ENCODE results near the gene SLCO2A1.

Gene SLCO2A1

DNA sequence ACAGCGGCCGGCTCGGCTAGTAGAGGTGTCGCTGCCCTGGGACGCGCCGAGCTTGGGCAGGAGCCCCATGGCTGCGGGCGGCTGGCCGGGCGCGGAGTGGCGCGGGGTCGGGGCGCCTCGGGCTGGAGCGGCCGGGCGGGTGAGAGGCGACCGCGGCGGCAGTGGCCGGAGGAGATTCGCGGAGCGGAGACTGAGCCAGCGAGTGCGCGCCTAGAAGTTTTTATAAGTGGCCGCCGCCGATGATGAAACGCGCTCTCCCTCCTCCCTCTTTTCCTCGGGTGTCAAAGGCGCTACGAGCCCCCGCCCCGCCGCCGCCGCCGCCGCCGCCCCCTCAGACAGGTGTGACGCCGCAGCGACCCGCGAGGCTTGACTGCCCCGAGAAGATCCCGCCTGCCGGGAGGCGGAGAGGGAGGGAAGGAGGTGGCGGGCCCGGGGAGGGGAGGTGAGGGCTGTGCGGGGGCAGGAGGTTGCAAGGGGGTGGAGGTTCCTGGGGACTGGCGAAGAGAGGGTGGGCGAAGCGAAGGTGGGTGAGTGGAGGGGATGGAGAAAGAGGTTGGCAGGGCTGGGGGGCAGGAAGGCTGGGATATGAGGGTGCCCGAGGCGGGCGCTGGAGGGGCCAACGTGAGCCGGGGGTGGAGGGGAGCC lies at the start of gene SLCO2A1:
TSS of gene SLCO2A1 (minus strand) at position 192 of the 645 bp plus-strand sequence. CDS start at position 69, 123 bp downstream.
- Histone ChIP-seq H3K9ac (ENCODE audit: low read depth in 1 of 2, low read length in 2 of 2) (peak within 1 kb of the TSS in 1 of 2 donors; percentile 58), H3K27me3 (ENCODE audit: control insufficient read depth in 2 of 2, insufficient read depth in 2 of 2, low read length in 2 of 2) (peaks cover 19 to 21% of the 10 kb centered on the region in 2 donors), H3K27ac (ENCODE audit: low read depth in 2 of 2, low read length in 2 of 2) (peak within 1 kb of the TSS; percentile 17 to 41), H3K36me3 (ENCODE audit: control insufficient read depth in 2 of 2, insufficient read depth in 2 of 2, low read length in 2 of 2) (no peaks in the 10 kb centered on the region), H3K4me3 (ENCODE audit: low read length in 2 of 2) (peak within 1 kb of the TSS; percentile 52 to 67), H3K9me3 (ENCODE audit: control insufficient read depth in 2 of 2, low read length in 2 of 2) (no peaks in the 10 kb centered on the region), H3K4me1 (ENCODE audit: control insufficient read depth in 2 of 2, insufficient read depth in 2 of 2, low read length in 2 of 2) (peaks cover 4 to 6% of the 10 kb centered on the region in 2 donors)

DNA sequence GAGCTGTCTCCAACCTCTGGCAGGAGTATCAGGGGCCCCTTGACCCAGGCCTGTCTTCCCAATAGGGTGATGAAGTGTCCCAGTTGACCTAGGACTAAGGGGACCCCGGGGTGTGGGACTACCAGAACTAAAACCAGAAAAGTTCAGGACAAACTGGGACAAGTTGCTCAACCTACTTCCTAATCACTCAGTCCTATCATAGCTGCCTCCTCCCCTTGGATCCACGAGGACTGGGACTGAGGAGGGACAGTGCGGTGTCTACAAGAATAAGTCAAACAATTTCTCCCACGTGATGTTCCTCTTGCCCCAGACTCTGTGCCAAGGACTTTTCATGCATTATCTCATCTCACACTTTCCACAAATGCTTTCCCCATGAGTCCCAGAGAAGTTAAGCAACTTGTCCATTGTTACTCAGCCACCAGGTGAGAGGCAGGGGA lies 49.4 kb upstream of the SLCO2A1 start:
- H3K27me3 ChIP-seq (ENCODE audit: control insufficient read depth in 2 of 2, insufficient read depth in 2 of 2, low read length in 2 of 2), result no peaks in the 10 kb centered on the region
- H3K9me3 ChIP-seq (ENCODE audit: control insufficient read depth in 2 of 2, low read length in 2 of 2), result peaks cover 0 to 3% of the 10 kb centered on the region in 2 donors
- no peak overlapping the region for H3K9ac ChIP-seq (ENCODE audit: low read depth in 1 of 2, low read length in 2 of 2)
- no peak overlapping the region for H3K4me3 ChIP-seq (ENCODE audit: low read length in 2 of 2)
- H3K4me1 ChIP-seq (ENCODE audit: control insufficient read depth in 2 of 2, insufficient read depth in 2 of 2, low read length in 2 of 2), result no peaks in the 10 kb centered on the region
- no peak overlapping the region for H3K27ac ChIP-seq (ENCODE audit: low read depth in 2 of 2, low read length in 2 of 2)
- no peaks in the 10 kb centered on the region for H3K36me3 ChIP-seq (ENCODE audit: control insufficient read depth in 2 of 2, insufficient read depth in 2 of 2, low read length in 2 of 2)

DNA sequence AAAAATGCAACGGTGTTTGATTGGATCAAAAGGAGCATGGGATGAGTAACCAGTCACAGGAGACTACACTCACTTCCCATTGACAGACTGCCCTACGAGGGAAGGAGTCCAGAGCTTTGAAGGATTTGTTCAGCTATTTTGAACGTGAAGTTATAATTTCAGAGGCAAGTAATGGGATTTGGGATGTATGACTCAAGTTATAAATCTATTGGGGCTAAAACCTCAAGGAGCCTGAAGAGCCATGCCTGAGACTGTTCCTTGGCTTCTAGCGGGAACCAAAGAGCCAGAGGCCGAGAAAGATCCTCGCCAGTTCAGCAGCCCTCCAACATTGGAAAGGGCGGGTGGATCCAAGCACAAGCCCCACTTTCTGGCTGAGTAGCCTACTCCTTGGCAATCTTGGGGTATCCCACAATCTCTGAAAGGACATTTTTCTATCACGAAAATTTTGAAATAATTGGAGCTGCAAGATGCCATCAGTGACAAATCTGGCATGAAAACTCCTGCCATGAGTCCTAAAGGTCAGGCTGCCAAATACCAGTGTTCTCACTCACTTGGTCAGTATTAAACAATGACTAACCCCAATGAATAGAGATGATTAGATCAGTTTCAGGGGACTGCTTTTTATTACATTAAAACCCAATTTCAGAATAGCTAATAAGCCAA lies 48.6 kb upstream of the SLCO2A1 start:
- Histone ChIP-seq H3K27me3 (ENCODE audit: control insufficient read depth in 2 of 2, insufficient read depth in 2 of 2, low read length in 2 of 2) (no peaks in the 10 kb centered on the region), H3K4me1 (ENCODE audit: control insufficient read depth in 2 of 2, insufficient read depth in 2 of 2, low read length in 2 of 2) (no peaks in the 10 kb centered on the region), H3K9me3 (ENCODE audit: control insufficient read depth in 2 of 2, low read length in 2 of 2) (peaks cover 0 to 3% of the 10 kb centered on the region in 2 donors), H3K4me3 (ENCODE audit: low read length in 2 of 2) (no peak overlapping the region), H3K36me3 (ENCODE audit: control insufficient read depth in 2 of 2, insufficient read depth in 2 of 2, low read length in 2 of 2) (no peaks in the 10 kb centered on the region), H3K27ac (ENCODE audit: low read depth in 2 of 2, low read length in 2 of 2) (no peak overlapping the region), H3K9ac (ENCODE audit: low read depth in 1 of 2, low read length in 2 of 2) (no peak overlapping the region)

DNA sequence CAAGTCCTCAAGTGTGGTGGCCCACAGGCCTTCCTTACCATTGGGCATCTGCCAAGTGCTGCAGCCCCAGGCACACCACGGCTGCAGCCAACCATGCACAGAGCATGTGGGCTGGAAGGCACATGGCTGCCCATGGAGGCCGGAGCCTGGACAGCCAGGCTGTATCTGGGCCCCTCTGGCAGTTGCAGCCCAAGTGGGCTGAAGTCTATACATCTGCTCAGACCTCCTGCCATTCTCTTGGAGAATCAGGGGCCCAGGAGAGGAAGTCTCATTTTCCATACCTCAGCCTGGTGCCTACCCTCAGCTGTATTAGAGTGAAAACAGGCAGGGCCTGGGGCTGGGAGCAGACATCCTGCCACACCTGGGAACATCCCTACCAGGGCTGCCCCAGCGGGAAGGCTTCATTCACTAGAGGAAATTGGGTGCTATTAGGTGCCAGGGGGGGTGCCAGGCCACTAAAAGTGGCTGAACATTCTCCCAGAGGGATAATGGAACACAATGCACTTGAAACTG lies 48.0 kb upstream of the SLCO2A1 start:
- no peaks in the 10 kb centered on the region for H3K4me1 ChIP-seq (ENCODE audit: control insufficient read depth in 2 of 2, insufficient read depth in 2 of 2, low read length in 2 of 2)
- no peak overlapping the region for H3K27ac ChIP-seq (ENCODE audit: low read depth in 2 of 2, low read length in 2 of 2)
- H3K4me3 ChIP-seq (ENCODE audit: low read length in 2 of 2), result no peak overlapping the region
- H3K9ac ChIP-seq (ENCODE audit: low read depth in 1 of 2, low read length in 2 of 2), result no peak overlapping the region
- peaks cover 0 to 3% of the 10 kb centered on the region in 2 donors for H3K9me3 ChIP-seq (ENCODE audit: control insufficient read depth in 2 of 2, low read length in 2 of 2)
- H3K27me3 ChIP-seq (ENCODE audit: control insufficient read depth in 2 of 2, insufficient read depth in 2 of 2, low read length in 2 of 2), result no peaks in the 10 kb centered on the region
- H3K36me3 ChIP-seq (ENCODE audit: control insufficient read depth in 2 of 2, insufficient read depth in 2 of 2, low read length in 2 of 2), result no peaks in the 10 kb centered on the region

DNA sequence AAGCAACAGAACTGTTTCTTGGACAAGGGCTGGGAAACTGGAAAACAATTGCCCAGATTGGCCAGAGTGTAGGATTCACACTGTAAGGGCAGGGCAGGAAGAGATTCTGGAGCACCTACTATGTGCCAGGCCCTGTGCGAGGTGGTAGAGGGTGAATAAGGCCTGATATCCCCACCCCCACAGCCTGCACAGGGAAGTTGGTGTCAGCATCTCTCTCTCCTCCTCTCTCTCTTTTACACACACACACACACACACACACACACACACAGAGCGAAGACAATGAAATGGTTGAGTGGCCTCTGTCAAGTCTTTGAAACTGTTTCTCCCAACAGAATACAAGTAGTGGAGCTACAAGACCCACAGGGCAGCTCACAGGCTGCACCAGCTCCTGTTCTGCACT lies 47.1 kb upstream of the SLCO2A1 start:
- no peak overlapping the region for H3K4me3 ChIP-seq (ENCODE audit: low read length in 2 of 2)
- no peaks in the 10 kb centered on the region for H3K4me1 ChIP-seq (ENCODE audit: control insufficient read depth in 2 of 2, insufficient read depth in 2 of 2, low read length in 2 of 2)
- no peaks in the 10 kb centered on the region for H3K27me3 ChIP-seq (ENCODE audit: control insufficient read depth in 2 of 2, insufficient read depth in 2 of 2, low read length in 2 of 2)
- peaks cover 0 to 3% of the 10 kb centered on the region in 2 donors for H3K9me3 ChIP-seq (ENCODE audit: control insufficient read depth in 2 of 2, low read length in 2 of 2)
- H3K9ac ChIP-seq (ENCODE audit: low read depth in 1 of 2, low read length in 2 of 2), result no peak overlapping the region
- no peak overlapping the region for H3K27ac ChIP-seq (ENCODE audit: low read depth in 2 of 2, low read length in 2 of 2)
- H3K36me3 ChIP-seq (ENCODE audit: control insufficient read depth in 2 of 2, insufficient read depth in 2 of 2, low read length in 2 of 2), result no peaks in the 10 kb centered on the region

DNA sequence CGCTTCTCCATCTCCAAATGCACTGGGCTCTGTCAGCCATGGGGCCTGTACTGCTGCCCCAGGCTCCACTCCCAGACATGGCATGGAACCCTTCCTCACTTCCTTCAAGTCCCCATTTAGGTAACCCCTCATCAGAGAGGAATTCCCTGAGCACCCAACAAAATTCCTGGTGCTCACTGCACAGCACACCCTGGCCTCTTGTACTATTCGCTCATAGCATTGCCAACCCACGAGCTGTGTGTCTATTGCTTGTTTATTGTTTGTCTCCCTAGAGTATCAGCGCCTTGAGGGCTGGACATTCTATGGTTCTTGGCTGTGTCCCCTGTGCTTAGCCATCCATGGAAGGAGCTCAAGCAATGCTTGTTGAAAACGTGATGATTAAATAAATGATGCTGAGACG lies 46.1 kb upstream of the SLCO2A1 start:
- Histone ChIP-seq H3K27me3 (ENCODE audit: control insufficient read depth in 2 of 2, insufficient read depth in 2 of 2, low read length in 2 of 2) (no peaks in the 10 kb centered on the region), H3K4me3 (ENCODE audit: low read length in 2 of 2) (no peak overlapping the region), H3K9me3 (ENCODE audit: control insufficient read depth in 2 of 2, low read length in 2 of 2) (peaks cover 0 to 2% of the 10 kb centered on the region in 2 donors), H3K36me3 (ENCODE audit: control insufficient read depth in 2 of 2, insufficient read depth in 2 of 2, low read length in 2 of 2) (no peaks in the 10 kb centered on the region), H3K4me1 (ENCODE audit: control insufficient read depth in 2 of 2, insufficient read depth in 2 of 2, low read length in 2 of 2) (no peaks in the 10 kb centered on the region), H3K27ac (ENCODE audit: low read depth in 2 of 2, low read length in 2 of 2) (no peak overlapping the region), H3K9ac (ENCODE audit: low read depth in 1 of 2, low read length in 2 of 2) (no peak overlapping the region)

DNA sequence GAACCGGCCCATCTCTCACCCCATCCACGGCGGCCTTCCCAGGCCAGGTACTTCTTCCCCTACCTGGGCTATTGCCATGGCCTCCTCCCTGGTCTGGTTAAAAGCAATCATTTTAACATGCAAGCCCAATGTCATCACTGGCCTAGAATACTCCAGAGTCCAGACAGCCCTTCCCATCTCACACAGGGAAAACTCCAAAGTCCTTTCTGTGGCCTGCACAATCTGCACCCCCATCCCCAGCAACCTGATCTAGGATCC lies 45.8 kb upstream of the SLCO2A1 start:
- Histone ChIP-seq H3K4me3 (ENCODE audit: low read length in 2 of 2) (no peak overlapping the region), H3K27me3 (ENCODE audit: control insufficient read depth in 2 of 2, insufficient read depth in 2 of 2, low read length in 2 of 2) (no peaks in the 10 kb centered on the region), H3K27ac (ENCODE audit: low read depth in 2 of 2, low read length in 2 of 2) (no peak overlapping the region), H3K36me3 (ENCODE audit: control insufficient read depth in 2 of 2, insufficient read depth in 2 of 2, low read length in 2 of 2) (no peaks in the 10 kb centered on the region), H3K9ac (ENCODE audit: low read depth in 1 of 2, low read length in 2 of 2) (no peak overlapping the region), H3K4me1 (ENCODE audit: control insufficient read depth in 2 of 2, insufficient read depth in 2 of 2, low read length in 2 of 2) (no peaks in the 10 kb centered on the region), H3K9me3 (ENCODE audit: control insufficient read depth in 2 of 2, low read length in 2 of 2) (no peaks in the 10 kb centered on the region)

DNA sequence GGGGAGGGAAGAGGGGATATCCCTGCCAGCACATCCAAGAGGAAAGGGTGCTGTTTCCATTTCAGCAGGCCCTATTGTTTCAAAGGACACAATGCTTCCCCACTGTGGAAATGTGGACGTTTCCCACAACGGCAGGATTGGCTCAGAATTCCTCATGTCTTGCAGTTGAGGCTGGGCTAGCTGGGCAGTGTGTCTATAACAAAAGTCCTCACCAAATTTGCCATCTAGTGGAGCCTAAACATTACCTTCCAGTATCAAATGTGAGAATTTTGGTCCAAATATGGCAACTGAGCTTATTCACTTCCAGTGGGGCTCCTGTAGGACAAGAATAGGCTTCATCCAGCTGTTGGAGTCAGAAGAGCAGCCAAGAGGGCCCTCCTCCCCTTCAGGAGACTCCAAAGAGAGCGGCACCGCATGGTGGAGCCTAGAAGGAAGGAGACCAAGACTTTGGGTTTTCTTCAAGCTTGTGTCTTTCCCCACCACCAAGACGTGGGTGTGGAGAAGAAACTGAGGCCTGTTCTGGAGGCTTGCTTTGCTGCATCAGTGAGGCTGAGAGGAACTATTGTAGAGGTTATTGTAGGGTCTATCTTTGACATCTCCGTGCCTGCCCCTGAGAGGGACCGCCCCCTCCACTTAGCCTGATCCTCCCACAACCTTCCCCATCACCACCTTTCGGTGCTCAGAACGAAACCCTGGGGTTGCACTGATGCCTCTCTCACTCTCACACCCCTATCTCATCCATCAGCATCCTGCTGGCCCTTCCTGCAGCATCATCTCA lies 45.3 kb upstream of the SLCO2A1 start:
- Histone ChIP-seq H3K4me3 (ENCODE audit: low read length in 2 of 2) (no peak overlapping the region), H3K27ac (ENCODE audit: low read depth in 2 of 2, low read length in 2 of 2) (no peak overlapping the region), H3K9me3 (ENCODE audit: control insufficient read depth in 2 of 2, low read length in 2 of 2) (no peaks in the 10 kb centered on the region)

DNA sequence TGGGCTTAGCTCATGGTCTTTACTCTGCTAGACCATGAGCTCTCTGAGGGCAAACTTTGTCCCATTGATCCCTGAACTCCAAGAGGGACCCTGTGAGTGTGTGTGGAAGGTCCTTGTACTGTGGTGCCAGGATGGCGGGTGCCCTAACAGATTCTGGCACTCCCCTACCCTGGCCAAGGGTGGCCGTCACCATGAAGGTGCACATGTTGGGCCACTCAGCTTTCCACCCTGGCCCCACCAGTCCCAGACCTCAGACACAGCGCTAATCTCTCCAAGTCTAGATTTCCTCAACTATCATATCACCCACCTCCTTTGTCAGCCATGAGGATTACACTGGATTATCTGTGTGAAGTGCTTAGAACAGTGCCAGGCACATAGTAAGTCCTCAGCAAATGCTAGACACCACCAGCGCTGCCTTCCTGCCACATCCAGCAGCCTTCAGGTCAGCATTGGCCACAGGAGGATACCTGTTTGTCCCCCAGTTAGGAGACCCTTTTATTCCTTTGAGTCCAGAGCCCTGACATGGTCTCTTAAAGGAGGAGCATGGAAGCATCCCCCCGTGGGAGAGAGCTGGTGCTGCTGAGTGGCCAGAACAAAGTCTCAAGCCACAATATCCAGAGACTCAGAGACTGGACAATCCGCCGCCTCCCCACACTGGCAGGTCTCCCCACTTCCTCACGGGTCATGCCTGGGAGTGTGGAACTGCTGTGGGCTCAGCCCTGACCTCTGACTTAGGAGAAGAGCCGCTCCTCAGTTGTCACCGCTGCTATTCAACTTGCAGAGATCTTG lies 44.5 kb upstream of the SLCO2A1 start:
- H3K4me3 ChIP-seq (ENCODE audit: low read length in 2 of 2), result no peak overlapping the region
- no peaks in the 10 kb centered on the region for H3K36me3 ChIP-seq (ENCODE audit: control insufficient read depth in 2 of 2, insufficient read depth in 2 of 2, low read length in 2 of 2)
- no peaks in the 10 kb centered on the region for H3K27me3 ChIP-seq (ENCODE audit: control insufficient read depth in 2 of 2, insufficient read depth in 2 of 2, low read length in 2 of 2)
- H3K9ac ChIP-seq (ENCODE audit: low read depth in 1 of 2, low read length in 2 of 2), result no peak overlapping the region
- no peaks in the 10 kb centered on the region for H3K4me1 ChIP-seq (ENCODE audit: control insufficient read depth in 2 of 2, insufficient read depth in 2 of 2, low read length in 2 of 2)
- H3K9me3 ChIP-seq (ENCODE audit: control insufficient read depth in 2 of 2, low read length in 2 of 2), result no peaks in the 10 kb centered on the region
- H3K27ac ChIP-seq (ENCODE audit: low read depth in 2 of 2, low read length in 2 of 2), result no peak overlapping the region

More for the DNA sequence above, 45.3 kb upstream of the SLCO2A1 start:
- no peak overlapping the region for H3K9ac ChIP-seq (ENCODE audit: low read depth in 1 of 2, low read length in 2 of 2)
- no peaks in the 10 kb centered on the region for H3K27me3 ChIP-seq (ENCODE audit: control insufficient read depth in 2 of 2, insufficient read depth in 2 of 2, low read length in 2 of 2)
- H3K4me1 ChIP-seq (ENCODE audit: control insufficient read depth in 2 of 2, insufficient read depth in 2 of 2, low read length in 2 of 2), result no peaks in the 10 kb centered on the region
- H3K36me3 ChIP-seq (ENCODE audit: control insufficient read depth in 2 of 2, insufficient read depth in 2 of 2, low read length in 2 of 2), result no peaks in the 10 kb centered on the region

Data from mucosa of rectum (tissue), 2 donors.